HG03378 (cell line): ENCODE data around the gene RGS19.
"Not testable (repeated sequence)": the region's sequence is repeated elsewhere in the genome, so short reads cannot be mapped to it uniquely, and the experiment has no call there.

ENCODE experiments used
- ATAC-seq: cut with Tn5 transposase; IDR thresholded peaks from one replicate; pipeline ENCODE4 v1.9.1; 2021; ENCODE audit warnings: mild to moderate bottlenecking, moderate library complexity; ENCODE audit not compliant: unreplicated experiment

The RGS19 gene

GRCh38 chr20:64095927-64096326 lies 16.6 kb upstream of the RGS19 start:
- no peak for ATAC-seq

GRCh38 chr20:64095455-64095854 lies 16.1 kb upstream of the RGS19 start:
- no peak for ATAC-seq

- ATAC-seq: no peak
These were observed 13.7 kb upstream of the RGS19 start for GRCh38 chr20:64093013-64093503.

- ATAC-seq: no peak
These were observed 13.1 kb upstream of the RGS19 start for GRCh38 chr20:64092258-64093012.

DNA sequence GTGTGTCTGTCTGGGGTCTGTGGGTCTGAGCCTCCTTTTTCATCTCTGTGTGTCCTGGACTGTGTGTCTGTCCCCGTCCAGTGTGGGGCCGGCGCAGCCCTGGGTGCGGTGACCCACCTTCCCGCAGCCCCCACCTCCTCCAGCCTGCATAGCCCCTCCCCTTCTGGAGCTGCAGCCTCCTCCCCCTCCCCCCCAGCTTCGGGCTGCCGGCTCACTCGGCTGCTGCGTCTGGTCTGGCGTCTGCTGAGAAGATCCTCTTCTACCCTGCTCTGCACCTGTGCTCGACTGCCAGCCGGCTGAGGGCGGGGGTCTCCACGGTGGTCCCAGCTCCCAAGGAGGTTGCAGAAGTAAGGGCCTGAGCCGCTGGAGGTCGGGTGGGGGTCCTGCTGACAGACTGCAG lies 12.5 kb upstream of the RGS19 start:
- no peak for ATAC-seq

GRCh38 chr20:64091340-64091739 lies 12.0 kb upstream of the RGS19 start:
- ATAC-seq: no peak

GRCh38 chr20:64090165-64090564 lies 10.8 kb upstream of the RGS19 start:
- no peak for ATAC-seq

- ATAC-seq: not testable (repeated sequence)
These were observed 9.3 kb upstream of the RGS19 start for GRCh38 chr20:64088586-64088985.

GRCh38 chr20:64087226-64087825 lies 8.0 kb upstream of the RGS19 start:
- not testable (repeated sequence) for ATAC-seq

- no peak for ATAC-seq
These were observed 7.5 kb upstream of the RGS19 start for GRCh38 chr20:64086801-64087200.

GRCh38 chr20:64084685-64085152 lies 5.4 kb upstream of the RGS19 start:
- no peak for ATAC-seq

DNA sequence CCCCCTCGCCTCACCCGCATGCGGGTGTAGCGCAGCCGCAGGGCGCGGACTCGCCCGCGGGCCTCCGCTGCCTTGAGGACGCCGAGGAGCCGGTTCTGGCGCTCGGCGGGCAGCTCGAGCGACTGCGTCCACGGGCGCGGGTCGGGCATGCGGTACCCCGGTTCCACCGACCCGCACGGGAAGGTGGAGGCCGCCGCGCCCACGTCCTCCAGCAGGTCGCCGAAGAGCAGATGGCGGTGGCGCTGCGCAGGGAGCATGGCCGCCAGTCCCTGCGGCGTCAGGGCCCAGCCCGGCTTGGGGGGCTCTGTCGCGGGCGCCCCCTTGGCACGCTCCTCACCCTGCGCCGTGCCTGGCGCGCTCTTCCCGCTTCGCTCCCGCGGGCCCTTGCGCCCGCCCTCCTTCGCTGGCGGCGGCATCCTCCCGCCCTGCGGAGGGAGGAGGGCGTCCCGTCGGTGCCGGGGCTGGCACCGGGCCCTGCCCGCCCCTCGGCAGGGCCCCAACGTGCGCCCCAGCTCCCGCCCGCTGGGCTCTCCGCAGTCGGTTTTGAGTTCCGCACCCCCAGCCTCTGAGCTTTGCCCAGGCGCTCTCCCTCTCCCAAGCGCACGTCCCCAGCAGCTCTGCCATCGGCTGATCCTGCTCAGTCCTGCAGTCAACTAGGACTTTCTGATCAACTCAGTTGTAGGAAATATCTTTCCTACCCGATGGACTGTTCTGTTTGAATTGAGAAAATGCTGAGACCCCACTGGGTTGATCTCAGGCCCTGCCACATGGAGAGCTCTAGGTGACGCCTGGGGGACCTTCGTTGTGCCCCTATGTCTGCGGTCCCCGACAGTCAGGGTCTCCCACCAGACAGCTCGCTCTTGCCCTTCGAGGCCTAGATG lies 4.7 kb upstream of the RGS19 start, which contains the start of gene LKAAEAR1:
LKAAEAR1 (minus strand) TSS at position 595 of the 881 bp plus-strand sequence; CDS start at position 416, 179 bp downstream.
- no peak for ATAC-seq

DNA sequence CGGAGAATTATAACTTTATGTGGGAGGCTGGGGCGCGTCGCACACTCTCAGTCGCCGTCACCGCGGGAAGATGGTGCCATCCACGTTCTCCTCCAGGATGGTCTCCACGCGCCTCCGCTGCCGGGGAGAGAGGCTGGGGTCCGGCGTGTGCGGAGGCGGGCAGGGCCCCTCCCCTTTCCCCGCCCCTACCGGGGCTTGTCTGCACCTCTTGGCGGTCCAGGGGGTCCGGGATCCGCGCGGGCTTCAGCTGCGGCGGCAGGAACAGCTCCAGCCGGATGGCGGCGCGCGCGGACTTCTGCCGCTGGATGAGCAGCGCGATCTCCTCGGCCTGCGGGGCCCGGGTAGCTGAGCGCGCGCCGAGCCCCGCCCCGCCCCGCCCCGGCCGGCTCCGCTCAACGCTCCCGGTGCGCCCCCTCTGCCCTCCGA lies 4.1 kb upstream of the RGS19 start:
- ATAC-seq: no peak

DNA sequence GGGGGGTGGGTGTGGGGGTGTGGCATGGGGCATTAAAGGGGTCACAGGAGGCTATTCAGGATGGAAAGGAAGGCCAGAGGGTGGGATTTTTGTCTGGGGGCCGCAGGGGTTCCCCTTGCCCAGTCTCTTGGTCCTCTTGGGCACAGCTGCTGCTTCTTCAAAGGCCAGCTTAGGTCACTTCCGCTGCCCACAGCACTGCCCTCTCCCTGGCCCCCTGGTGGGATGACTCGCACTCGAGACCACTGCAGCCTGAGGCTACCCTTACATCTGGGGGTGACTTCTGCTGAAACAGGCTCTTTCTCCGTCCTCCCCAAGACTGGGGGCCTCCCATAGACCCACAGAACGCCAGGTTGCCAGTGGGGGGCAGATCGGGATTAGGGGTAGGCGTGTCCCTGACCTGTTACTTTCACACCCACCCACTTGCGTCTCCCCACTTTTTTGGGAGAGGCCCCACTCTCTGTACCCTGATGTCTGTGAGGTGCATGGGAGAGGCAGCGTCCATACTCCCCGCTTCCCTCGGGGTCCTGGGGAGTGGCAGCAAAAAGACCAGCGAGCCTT lies 3.6 kb upstream of the RGS19 start:
- ATAC-seq: no peak

DNA sequence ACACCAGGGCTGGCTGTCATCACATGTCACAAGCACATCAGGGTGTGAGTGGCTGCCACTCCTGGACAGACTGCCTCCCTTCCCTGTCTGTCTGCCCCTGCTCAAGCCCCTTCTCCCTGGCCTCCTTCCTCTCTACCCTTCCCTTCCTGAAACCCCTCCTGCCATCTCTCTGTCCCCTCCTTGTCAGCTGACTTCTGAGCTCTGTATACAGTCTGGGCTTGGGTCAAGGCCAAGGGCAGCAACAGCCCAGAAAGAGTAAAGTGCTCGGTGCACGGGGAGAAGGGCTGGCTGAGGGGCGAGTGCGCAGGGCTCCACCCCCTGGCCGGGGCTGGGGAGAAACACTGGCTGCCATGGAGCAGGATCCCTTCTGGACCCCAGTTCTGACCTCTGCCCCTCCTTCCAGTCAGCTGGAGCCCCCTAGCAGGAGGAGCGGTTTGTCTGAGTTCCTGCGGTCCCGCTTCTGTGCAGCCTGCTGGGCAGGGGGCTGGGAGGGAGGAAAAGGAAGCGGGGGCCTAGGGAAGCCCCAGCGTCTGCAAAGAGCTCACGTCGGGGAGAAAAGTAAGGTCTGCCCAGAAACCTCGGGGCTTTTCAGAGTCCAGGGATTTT lies 2.9 kb upstream of the RGS19 start:
- no peak for ATAC-seq

GRCh38 chr20:64081624-64081964 lies 2.3 kb upstream of the RGS19 start:
- ATAC-seq: no peak

GRCh38 chr20:64080813-64081623 lies 1.7 kb upstream of the RGS19 start:
- no peak for ATAC-seq

DNA sequence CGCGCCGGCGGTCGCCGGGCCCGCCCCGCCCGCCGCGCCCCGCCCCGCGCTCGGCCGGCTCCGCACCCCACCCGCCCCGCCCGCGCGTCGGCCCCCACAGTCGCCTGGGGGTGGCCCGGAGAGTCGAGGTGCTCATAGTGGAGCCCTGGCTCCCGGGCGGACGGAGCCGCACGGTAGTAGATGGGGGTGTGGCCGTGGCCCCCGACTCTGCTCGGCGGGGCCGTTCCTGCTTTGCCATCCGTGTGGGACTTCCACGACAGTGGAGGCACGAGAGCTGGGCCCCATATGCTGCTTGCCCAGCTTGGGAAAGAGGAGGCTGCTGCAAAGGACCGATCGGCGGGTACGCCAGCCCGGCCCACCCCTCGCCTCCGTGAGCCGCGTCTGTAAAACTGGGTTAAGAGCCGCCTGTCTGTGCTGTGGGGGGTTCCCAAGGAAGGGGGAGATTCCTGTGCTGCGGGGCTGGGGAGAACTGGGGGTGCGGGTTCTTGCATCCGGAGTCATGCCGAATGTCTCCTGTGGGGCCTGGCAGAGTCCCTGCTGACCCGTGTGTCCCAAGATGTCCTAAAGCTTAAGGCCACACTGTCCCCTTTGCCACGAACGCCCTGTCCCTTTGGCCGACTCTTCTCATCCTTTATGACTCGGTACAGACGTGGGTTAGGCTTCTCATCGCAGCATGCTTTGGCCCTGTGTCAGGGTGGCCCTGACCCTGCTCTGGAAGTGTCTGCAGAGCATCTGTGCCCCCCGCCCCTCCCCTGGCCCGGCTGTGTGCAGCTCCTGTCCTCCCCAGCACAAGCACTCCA lies 895 bp upstream of the RGS19 start, which contains the start of gene OPRL1:
OPRL1 (plus strand) TSS at position 70 of the 800 bp plus-strand sequence. CDS start 12,639 bp downstream, outside the sequence.
- ATAC-seq: no peak

GRCh38 chr20:64078934-64079272 lies 415 bp downstream of the RGS19 start:
- no peak for ATAC-seq
